Choroid plexus epithelial cell (primary cell): ENCODE data around the gene APIP.

Source experiments
- DNase-seq: peaks from one replicate; pipeline ENCODE4 v3.0.0-alpha.2; 2010; ENCODE audit warnings: low read depth
- H3K4me3 ChIP-seq: 2 replicates; pipeline ENCODE4 v1.5.1; 2011; ENCODE audit warnings: low read depth, mild to moderate bottlenecking, control low read depth, low read length, moderate library complexity
- TF ChIP-seq, protein P1 (sequence below): conservative IDR thresholded peaks from 2 replicates; pipeline ENCODE4 v1.5.1; 2011; ENCODE audit warnings: low read depth, mild to moderate bottlenecking, control low read depth, inconsistent platforms, low read length, moderate library complexity

Gene APIP

DNA sequence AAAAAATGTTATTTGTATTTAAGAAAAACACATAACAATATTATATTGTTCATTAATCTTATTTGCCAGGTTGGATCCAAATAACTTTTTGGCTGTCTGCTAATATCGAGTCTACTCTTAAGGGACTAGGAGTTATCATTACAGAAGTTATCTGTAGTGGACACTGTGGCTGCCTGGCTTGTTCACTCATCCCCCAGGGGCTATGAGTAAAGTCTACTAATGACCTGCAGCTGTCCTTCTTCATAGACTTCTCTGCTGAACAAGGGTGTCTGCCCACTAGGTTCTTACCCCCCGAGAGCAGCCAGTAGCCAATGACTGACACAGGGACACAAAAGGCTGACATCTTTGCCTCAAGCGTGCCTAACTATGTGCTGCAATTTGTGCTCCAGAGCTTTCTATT lies 69.7 kb downstream of the APIP start:
- no peak overlapping the region for H3K4me3 ChIP-seq
- DNase-seq: no peak
- TF ChIP-seq, protein P1, sequence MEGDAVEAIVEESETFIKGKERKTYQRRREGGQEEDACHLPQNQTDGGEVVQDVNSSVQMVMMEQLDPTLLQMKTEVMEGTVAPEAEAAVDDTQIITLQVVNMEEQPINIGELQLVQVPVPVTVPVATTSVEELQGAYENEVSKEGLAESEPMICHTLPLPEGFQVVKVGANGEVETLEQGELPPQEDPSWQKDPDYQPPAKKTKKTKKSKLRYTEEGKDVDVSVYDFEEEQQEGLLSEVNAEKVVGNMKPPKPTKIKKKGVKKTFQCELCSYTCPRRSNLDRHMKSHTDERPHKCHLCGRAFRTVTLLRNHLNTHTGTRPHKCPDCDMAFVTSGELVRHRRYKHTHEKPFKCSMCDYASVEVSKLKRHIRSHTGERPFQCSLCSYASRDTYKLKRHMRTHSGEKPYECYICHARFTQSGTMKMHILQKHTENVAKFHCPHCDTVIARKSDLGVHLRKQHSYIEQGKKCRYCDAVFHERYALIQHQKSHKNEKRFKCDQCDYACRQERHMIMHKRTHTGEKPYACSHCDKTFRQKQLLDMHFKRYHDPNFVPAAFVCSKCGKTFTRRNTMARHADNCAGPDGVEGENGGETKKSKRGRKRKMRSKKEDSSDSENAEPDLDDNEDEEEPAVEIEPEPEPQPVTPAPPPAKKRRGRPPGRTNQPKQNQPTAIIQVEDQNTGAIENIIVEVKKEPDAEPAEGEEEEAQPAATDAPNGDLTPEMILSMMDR: no peak

DNA sequence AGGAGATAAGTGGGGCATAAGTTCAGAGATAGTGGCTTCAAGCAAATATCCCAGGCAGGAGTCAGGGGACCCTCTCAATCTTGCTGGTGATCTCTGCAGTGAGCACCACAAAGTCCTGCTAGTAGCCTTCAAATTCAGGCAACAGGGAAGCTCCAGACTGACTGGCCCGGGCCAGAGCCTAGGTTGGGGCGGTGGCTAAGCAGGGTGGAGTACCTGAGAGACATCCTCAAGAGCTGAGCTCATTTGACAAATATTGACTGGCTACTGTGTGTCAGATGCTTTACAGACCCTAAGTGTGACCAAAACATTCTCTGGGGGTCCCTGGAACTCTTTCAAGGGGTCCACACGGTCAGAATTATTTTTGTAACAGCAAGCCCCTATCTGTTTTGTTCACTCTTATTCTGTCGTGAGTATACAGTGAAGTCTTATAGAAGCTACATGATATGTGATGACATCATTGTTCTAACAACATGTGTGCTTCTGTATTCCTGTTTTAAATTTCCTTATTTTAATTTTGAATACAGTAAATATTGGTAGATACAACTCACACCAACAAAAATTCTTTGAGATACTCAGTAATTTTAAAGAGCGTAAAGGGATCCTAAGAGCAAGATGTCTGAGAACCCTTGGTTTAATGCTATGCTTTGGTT lies 71.6 kb downstream of the APIP start:
- no peak overlapping the region for H3K4me3 ChIP-seq

DNA sequence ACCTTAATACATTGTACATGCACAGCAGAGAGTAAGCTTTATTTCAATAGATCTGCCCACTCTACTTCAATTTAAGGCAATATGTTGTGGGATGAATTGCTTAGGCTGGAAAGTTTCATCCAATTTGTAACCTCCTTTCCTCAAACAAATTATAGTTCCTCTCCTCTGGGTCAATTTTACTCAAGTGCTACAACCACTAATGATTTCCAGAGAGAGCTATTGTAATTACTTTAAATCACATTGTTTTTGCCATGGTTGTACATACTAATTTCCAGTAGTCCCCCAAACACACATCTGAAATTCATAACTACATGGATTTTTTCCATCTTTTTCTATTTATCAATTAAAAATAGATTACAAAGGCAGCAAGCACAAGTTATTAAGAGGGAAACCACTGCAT lies 72.9 kb downstream of the APIP start:
- TF ChIP-seq, protein P1: no peak
- H3K4me3 ChIP-seq: no peak overlapping the region
- DNase-seq: no peak

More for the DNA sequence above, 71.6 kb downstream of the APIP start:
- DNase-seq: no peak
- TF ChIP-seq, protein P1: no peak

DNA sequence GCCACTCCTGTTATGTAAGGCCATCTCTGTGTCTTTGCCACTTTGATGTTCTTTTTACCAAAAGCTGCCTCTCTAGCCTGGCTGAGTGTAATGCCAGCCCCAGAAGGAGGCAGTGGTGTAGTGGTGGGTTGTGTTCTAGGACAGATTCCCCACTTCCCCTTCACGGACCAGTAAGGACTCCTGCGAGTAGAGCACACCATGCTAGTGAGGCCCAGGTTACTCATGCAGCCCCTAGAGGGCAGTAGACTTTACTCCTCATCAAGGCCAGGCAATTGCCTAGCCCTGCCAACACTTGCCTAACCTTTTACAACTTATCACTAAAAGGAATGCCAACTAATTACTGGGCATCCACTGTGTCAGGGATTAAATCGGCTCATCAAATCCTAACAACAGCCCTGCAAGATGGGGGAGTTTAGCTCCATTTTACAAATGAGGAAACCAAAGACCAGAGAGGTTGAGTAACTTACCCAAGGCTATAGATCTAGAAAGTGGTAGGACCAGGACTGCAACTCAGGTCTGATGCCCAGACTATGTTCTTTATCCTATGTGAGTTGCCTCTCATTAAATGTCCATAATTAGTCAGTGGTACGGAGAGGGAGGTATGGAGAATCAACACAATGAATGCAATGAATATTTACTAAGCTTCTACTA lies 75.3 kb downstream of the APIP start:
- TF ChIP-seq, protein P1: peak; percentile 66
- peak; percentile 53 for DNase-seq
- no peak overlapping the region for H3K4me3 ChIP-seq

DNA sequence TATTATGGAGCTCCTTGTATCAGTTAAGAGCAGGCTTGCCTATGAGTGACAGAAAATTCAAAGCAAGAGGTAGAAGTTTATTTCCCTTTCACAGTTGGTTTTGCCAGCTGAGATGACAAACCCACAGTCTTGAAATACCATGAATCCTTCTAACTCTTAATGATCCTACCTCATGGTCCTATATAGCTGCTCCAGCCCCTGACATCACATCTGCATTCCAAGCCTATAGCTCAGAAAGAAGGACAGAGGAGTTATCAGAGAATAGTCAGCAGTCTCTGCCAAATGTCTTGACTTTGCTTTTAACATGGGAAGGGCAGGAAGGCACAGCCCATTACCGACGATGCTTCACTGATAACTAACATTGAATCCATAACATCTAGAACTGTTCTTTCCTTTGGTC lies 76.2 kb downstream of the APIP start:
- H3K4me3 ChIP-seq: no peak overlapping the region
- no peak for DNase-seq
- TF ChIP-seq, protein P1: no peak

DNA sequence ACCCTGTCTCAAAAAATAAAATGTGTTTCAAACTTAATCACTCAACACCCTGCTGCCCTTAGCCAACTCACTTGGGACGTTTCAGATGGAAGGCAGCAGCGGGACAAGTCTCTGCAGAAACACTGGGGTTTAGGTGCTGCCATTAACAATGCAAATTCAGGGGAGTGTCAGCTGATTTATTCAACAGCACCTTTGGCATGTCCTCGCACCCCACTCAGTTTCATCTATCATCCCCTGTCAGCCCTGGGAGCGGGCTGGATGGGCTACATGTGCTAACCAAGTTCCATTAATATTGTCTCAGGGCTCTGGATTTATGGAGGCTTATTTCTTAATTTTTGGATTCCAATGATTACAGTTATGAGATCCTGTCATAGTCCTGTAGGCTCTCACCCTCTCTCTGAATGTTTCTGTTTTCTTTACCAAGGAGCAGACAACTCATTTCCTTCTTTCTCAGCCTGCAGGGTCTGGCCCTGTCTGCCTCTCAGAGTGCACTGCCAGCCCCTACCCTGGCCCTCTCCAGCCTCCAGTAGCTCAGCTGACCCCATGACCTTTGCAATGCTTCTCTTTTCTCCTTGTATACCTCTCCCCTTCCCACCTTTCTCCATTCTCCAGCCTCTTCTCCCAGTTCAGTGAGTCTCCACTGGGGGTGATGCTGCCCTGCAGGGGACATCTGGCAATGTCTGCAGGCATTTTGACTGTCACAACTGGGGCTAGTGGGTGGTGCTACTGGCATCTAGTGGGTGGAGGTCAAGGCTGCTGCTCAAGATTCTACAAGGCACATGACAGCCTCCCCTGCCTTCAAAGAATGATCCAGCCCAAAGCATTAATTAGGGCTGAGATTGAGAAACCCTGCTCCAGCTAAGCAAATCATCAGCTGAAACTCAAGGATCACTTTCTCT lies 79.0 kb downstream of the APIP start:
- H3K4me3 ChIP-seq: no peak overlapping the region
- DNase-seq: no peak

More for the DNA sequence above, 79.0 kb downstream of the APIP start:
- TF ChIP-seq, protein P1: no peak
